Right forelimb (tissue), 1 donor: ENCODE measurements around the gene URB2.
A peak's percentile ranks its signal among the peaks of the same experiment; 100 is the strongest.
"Not testable (repeated sequence)": the region's sequence is repeated elsewhere in the genome, so short reads cannot be mapped to it uniquely, and the experiment has no call there.

Experiments used
- DNase-seq: peaks from one replicate; pipeline ENCODE4 v3.0.0-alpha.2; 2018

Gene URB2

GRCh38 chr1:229694053-229694693 is 68.1 kb downstream of the URB2 start:
- DNase-seq, result peak; percentile 73

GRCh38 chr1:229696385-229696784 is 70.3 kb downstream of the URB2 start:
- DNase-seq, result no peak

- DNase-seq, result no peak
Measured at GRCh38 chr1:229699613-229700267, 73.7 kb downstream of the URB2 start.

- no peak for DNase-seq
Measured at GRCh38 chr1:229704157-229704556, 78.1 kb downstream of the URB2 start.

GRCh38 chr1:229705152-229705551 is 79.1 kb downstream of the URB2 start:
- DNase-seq, result not testable (repeated sequence)

- DNase-seq, result not testable (repeated sequence)
Measured at GRCh38 chr1:229707127-229707526, 81.1 kb downstream of the URB2 start.

GRCh38 chr1:229709500-229710013 is 83.5 kb downstream of the URB2 start:
- no peak for DNase-seq
